SK-N-MC (cell line): ENCODE measurements around the gene CACNA1G.

Experiments used
- EZH2 ChIP-seq: fragments of 200-600 bp; sonication (generic); IDR thresholded peaks from one replicate; pipeline ENCODE4 v1.6.1; 2017; ENCODE audit warnings: antibody characterized with exemption
- POLR2AphosphoS5 ChIP-seq: IDR thresholded peaks from 2 replicates; pipeline ENCODE4 v1.6.1; 2012; ENCODE audit warnings: mild to moderate bottlenecking, low read depth, low read length, borderline replicate concordance

- TF ChIP-seq POLR2AphosphoS5 (no peak), EZH2 (no peak)
These were observed 23.1 kb downstream of the CACNA1G start for GRCh38 chr17:50583641-50584040.
